Frontal cortex (tissue), 4 donors: ENCODE measurements around the gene MAP2K6. TPM values are rescaled to one million over a fixed set of nuclear protein-coding genes. Genes with fewer than 3 reads are reported as not detected.

ENCODE experiments used
- DNase-seq, 2 donors: peaks; one replicate each; pipeline ENCODE4 v3.0.0; 2012; ENCODE audit warnings: low spot score in 2 of 2
- FAIRE-seq: peaks from 2 replicates; lab custom pipeline; 2012; peaks lifted over from hg19 to GRCh38; lab: Jason Lieb, UNC
- total RNA-seq: library from RNA; depleted of rRNA; stranded (reverse); fragments of >200 nt; gene quantifications from one replicate; pipeline ENCODE4 v1.2.3, GENCODE V29; 2014
- donor health status: control.
- donor health status: control.
- donor health status: control.

MAP2K6 gene
- total RNA-seq, 1 donor from 2014 or later, result 30.6 TPM

- no peak for FAIRE-seq
Observed at GRCh38 chr17:69594641-69595040, 180.1 kb downstream of the MAP2K6 start.

GRCh38 chr17:69596141-69596540 lies 181.6 kb downstream of the MAP2K6 start:
- FAIRE-seq (no peak), DNase-seq (no peak)

More at GRCh38 chr17:69594641-69595040, 180.1 kb downstream of the MAP2K6 start:
- no peak for DNase-seq

- FAIRE-seq (no peak), DNase-seq (no peak)
Observed at GRCh38 chr17:69597898-69598692, 183.6 kb downstream of the MAP2K6 start.

- DNase-seq (no peak), FAIRE-seq (no peak)
Observed at GRCh38 chr17:69602972-69603371, 188.5 kb downstream of the MAP2K6 start.

Other genes starting within 250 kb of the MAP2K6 start
- 4.1 TPM for gene ABCA10, start 185.9 kb upstream of the MAP2K6 start, total RNA-seq
- 49.3 TPM for gene ABCA5, start 87.6 kb upstream of the MAP2K6 start, total RNA-seq